Activated T-cell treated with anti-CD3 and anti-CD28 coated beads, Interleukin-2, amount 50 U/mL, for 4 hours (primary cell): ENCODE measurements around the gene NOSTRIN. TPM values are rescaled to one million over a fixed set of nuclear protein-coding genes. Genes with fewer than 3 reads are reported as not detected.
A peak's percentile ranks its signal among the peaks of the same experiment; 100 is the strongest.
"Not testable (repeated sequence)": the region's sequence is repeated elsewhere in the genome, so short reads cannot be mapped to it uniquely, and the experiment has no call there.

Source experiments
- ATAC-seq, 2 donors: fragments of 200-7000 bp; cut with Tn5 transposase; one replicate each; pipeline ENCODE4 v1.10.0; 2021
- DNase-seq: peaks from one replicate; pipeline ENCODE4 v3.0.0-alpha.2; 2020
- H3K27me3 Mint-ChIP-seq: one replicate; pipeline ENCODE4 v1.8.0; 2021; ENCODE audit warnings: low read depth, mixed read lengths
- H3K36me3 Mint-ChIP-seq: one replicate; pipeline ENCODE4 v1.8.0; 2022; ENCODE audit warnings: mixed read lengths; ENCODE audit not compliant: insufficient read depth
- H3K4me1 Mint-ChIP-seq: one replicate; pipeline ENCODE4 v1.8.0; 2021; ENCODE audit warnings: low read depth, mixed read lengths
- H3K4me3 Mint-ChIP-seq: one replicate; pipeline ENCODE4 v1.8.0; 2021; ENCODE audit warnings: mild to moderate bottlenecking, moderate library complexity, mixed read lengths
- H3K9me3 Mint-ChIP-seq: one replicate; pipeline ENCODE4 v1.8.0; 2021; ENCODE audit warnings: mixed read lengths
- total RNA-seq, 3 donors: library from RNA; stranded (reverse); gene quantifications; one replicate each; pipeline ENCODE4 v1.2.1, GENCODE V29; 2021

The NOSTRIN gene
- total RNA-seq, 3 donors from 2014 or later = 0.15 to 0.32 (median 0.22) TPM

DNA sequence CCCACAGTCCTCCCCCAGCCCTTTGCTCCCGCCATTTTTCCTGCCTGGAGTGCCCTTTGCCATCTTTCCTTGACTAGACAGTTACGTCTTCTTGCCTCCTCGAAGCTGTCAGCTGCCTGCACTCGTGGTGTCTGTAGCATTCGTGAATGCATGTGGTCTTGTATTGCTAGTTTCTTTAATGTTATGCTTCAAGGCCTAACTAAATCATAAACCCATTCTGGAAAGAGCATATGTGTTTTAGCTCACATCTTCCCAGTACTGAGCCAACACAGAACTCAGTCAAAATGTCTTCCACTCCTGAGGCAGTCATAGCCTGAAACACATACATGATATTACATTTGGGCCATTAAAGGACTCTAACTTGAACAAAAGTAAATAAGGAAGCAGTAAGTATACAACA, 52.2 kb downstream of the NOSTRIN start:
- Mint-ChIP-seq H3K36me3 (no peaks in the 10 kb centered on the region), H3K4me1 (no peaks in the 10 kb centered on the region), H3K27me3 (no peaks in the 10 kb centered on the region), H3K9me3 (no peaks in the 10 kb centered on the region), H3K4me3 (no peak overlapping the region)
- no peak for ATAC-seq
- DNase-seq = no peak

DNA sequence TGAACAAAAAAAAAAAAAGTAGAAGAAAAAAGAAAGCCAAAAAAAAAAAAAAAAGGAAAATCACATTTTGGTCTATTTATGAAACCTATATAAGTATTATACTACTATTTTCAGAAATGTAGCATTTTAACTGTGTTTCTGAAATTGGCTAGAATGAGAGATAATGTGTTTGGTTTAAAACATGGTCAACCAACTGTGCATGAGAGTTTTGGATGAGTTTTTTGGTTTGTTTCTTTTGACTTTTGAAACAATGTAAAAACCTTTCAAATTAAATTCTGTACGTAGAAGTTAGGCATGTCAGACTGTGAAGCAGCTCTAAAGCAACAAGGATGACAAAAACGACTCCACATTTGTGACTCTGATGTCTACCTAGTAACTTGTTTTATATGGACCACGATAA, 53.2 kb downstream of the NOSTRIN start:
- Mint-ChIP-seq H3K4me1 (no peaks in the 10 kb centered on the region), H3K36me3 (no peaks in the 10 kb centered on the region), H3K27me3 (no peaks in the 10 kb centered on the region), H3K9me3 (no peaks in the 10 kb centered on the region), H3K4me3 (no peak overlapping the region)
- no peak for ATAC-seq
- DNase-seq = no peak

DNA sequence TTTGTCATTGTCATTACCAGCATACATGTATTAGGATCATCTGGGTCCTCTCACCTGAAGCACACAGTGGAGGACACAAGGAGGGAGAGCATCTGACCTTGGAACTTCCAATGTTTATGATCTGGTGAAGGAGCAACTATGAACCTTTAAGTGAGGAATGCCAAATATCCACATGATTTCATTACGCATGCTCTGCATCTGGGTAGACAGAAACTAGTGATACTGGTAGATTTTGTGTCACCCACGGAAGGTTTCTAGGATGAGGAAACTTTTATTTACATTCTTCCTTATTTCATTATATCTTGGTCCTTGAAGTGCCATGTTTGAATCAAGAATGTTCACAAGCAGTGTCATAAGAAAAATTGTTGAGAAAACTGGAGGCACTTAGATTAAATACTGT, 55.7 kb downstream of the NOSTRIN start:
- Mint-ChIP-seq H3K27me3 (no peaks in the 10 kb centered on the region), H3K4me3 (no peak overlapping the region), H3K9me3 (no peaks in the 10 kb centered on the region), H3K4me1 (no peaks in the 10 kb centered on the region), H3K36me3 (no peaks in the 10 kb centered on the region)
- DNase-seq = no peak
- no peak for ATAC-seq

DNA sequence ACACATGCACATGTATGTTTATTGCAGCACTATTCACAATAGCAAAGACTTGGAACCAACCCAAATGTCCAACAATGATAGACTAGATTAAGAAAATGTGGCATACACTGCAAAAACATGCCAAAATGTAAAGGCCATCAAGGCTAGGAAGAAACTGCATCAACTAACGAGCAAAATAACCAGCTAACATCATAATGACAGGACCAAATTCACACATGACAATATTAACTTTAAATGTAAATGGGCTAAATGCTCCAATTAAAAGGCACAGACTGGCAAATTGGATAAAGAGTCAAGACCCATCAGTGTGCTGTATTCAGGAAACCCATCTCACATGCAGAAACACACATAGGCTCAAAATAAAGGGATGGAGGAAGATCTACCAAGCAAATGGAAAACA, 64.7 kb downstream of the NOSTRIN start:
- ATAC-seq, DNase-seq, H3K27me3 Mint-ChIP-seq, H3K36me3 Mint-ChIP-seq, H3K4me3 Mint-ChIP-seq, H3K4me1 Mint-ChIP-seq: not testable (repeated sequence)
- peaks cover 11% of the 10 kb centered on the region for H3K9me3 Mint-ChIP-seq

DNA sequence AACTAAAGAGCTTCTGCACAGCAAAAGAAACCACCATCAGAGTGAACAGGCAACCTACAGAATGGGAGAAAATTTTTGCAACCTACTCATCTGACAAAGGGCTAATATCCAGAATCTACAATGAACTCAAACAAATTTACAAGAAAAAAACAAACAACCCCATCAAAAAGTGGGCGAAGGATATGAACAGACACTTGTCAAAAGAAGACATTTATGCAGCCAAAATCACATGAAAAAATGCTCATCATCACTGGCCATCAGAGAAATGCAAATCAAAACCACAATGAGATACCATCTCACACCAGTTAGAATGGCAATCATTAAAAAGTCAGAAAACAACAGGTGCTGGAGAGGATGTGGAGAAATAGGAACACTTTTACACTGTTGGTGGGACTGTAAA, 67.9 kb downstream of the NOSTRIN start:
- not testable (repeated sequence) for H3K4me1 Mint-ChIP-seq, H3K27me3 Mint-ChIP-seq, ATAC-seq, H3K36me3 Mint-ChIP-seq, DNase-seq, H3K4me3 Mint-ChIP-seq
- H3K9me3 Mint-ChIP-seq = peaks cover 11% of the 10 kb centered on the region

DNA sequence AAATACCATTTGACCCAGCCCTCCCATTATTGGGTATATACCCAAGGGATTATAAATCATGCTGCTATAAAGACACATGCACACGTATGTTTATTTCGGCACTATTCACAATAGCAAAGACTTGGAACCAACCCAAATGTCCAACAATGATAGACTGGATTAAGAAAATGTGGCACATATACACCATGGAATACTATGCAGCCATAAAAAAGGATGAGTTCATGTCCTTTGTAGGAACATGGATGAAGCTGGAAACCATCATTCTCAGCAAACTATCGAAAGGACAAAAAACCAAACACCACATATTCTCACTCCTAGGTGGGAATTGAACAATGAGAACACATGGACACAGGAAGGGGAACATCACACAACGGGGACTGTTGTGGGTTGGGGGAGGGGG, 68.4 kb downstream of the NOSTRIN start:
- H3K9me3 Mint-ChIP-seq = peaks cover 11% of the 10 kb centered on the region
- H3K4me3 Mint-ChIP-seq, ATAC-seq, H3K27me3 Mint-ChIP-seq, H3K4me1 Mint-ChIP-seq, H3K36me3 Mint-ChIP-seq, DNase-seq: not testable (repeated sequence)

DNA sequence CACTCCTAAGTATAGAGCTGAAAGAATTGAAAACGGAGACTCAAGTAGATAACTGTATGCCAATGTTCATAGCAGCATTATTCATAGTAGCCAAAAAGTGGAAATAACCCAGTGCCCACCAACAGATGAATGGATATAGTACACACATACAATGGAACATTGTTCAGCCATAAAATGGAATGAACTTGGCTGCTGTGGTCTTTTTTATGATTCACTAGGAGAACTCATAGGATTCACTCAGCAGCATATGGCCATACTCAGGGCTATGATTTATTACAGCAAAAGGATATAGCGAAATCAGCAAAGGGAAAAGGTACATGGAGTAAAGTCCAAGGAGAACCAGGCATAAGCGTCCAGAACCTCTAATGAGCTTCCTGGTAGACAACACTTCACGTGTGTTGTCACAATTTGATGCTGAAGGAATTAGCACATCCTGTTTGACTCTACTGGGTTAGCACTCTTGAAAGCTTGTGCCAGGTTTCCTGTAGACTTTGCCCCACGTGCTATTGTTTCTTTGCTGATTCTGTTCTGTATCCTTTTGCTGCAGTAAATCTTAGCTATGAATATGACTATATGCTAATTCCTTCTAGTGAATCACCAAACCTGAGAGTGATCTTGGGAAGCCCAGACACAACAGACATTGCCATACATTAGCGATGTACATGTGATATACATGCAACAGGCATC, 72.1 kb downstream of the NOSTRIN start:
- peaks cover 4% of the 10 kb centered on the region for H3K4me1 Mint-ChIP-seq
- DNase-seq (no peak), ATAC-seq (peak; percentile 14 to 25)
- no peaks in the 10 kb centered on the region for H3K36me3 Mint-ChIP-seq
- no peaks in the 10 kb centered on the region for H3K27me3 Mint-ChIP-seq
- H3K9me3 Mint-ChIP-seq = no peaks in the 10 kb centered on the region
- no peak overlapping the region for H3K4me3 Mint-ChIP-seq

DNA sequence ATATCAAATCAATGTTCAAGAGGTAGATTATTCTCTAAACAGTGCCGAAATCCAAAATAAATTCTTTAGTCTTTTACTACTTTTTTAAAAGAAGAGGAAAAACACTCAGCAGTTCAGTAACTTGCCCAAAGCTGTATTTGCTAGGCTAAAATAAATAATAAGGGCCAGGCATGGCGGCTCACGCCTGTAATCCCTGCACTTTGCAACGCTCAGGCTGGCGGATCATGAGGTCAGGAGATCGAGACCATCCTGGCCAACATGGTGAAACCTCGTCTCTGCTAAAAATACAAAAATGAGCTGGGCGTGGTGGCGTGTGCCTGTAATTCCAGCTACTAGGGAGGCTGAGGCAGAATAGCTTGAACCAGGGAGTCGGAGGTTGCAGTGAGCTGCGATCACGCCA, 79.7 kb downstream of the NOSTRIN start:
- not testable (repeated sequence) for DNase-seq, H3K27me3 Mint-ChIP-seq, H3K4me3 Mint-ChIP-seq, H3K9me3 Mint-ChIP-seq, ATAC-seq, H3K36me3 Mint-ChIP-seq
- H3K4me1 Mint-ChIP-seq = peaks cover 13% of the 10 kb centered on the region

DNA sequence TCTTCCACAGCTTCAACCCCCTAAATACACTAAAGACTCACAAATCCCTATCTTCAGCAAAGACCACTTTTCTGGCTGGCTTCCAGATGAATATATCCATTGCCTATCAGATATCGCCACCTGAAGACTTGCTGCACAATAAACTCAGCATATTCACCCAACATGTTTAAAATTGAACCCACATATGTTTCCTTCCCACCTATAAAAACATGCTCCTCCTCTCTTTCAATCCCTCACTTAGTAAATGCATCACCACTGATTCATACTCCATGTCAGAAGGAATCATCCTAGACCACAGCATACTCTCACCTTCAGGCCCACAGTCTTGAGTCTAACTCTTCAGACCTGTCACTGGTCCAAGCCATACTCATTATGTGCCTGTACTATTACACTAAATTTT, 82.5 kb downstream of the NOSTRIN start:
- DNase-seq (no peak), ATAC-seq (peak; percentile 41 to 67)
- no peaks in the 10 kb centered on the region for H3K36me3 Mint-ChIP-seq
- peaks cover 10% of the 10 kb centered on the region for H3K4me1 Mint-ChIP-seq
- no peaks in the 10 kb centered on the region for H3K9me3 Mint-ChIP-seq
- no peaks in the 10 kb centered on the region for H3K27me3 Mint-ChIP-seq
- H3K4me3 Mint-ChIP-seq = no peak overlapping the region

DNA sequence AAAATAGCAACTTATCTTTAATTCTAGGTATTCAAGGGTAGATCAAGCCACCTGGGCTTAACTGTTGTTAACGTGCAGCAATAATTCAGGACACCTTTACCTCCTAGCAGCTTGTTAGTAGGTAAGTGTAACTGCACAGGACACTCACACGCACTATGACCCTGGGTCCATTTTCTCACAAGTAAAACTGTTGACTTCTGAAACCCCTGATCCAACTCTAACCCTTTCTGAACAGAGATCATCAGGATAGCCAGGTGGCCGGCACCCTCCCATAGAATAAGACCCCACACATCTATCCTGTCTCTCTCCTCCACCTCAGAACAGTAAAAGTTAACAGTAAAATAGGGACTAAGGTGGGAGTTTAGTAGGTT, 87.2 kb downstream of the NOSTRIN start:
- Mint-ChIP-seq H3K27me3 (peaks cover 2% of the 10 kb centered on the region), H3K4me1 (peaks cover 8% of the 10 kb centered on the region), H3K9me3 (no peaks in the 10 kb centered on the region), H3K4me3 (peak overlapping the region; percentile 89), H3K36me3 (no peaks in the 10 kb centered on the region)
- no peak for DNase-seq
- ATAC-seq = no peak

DNA sequence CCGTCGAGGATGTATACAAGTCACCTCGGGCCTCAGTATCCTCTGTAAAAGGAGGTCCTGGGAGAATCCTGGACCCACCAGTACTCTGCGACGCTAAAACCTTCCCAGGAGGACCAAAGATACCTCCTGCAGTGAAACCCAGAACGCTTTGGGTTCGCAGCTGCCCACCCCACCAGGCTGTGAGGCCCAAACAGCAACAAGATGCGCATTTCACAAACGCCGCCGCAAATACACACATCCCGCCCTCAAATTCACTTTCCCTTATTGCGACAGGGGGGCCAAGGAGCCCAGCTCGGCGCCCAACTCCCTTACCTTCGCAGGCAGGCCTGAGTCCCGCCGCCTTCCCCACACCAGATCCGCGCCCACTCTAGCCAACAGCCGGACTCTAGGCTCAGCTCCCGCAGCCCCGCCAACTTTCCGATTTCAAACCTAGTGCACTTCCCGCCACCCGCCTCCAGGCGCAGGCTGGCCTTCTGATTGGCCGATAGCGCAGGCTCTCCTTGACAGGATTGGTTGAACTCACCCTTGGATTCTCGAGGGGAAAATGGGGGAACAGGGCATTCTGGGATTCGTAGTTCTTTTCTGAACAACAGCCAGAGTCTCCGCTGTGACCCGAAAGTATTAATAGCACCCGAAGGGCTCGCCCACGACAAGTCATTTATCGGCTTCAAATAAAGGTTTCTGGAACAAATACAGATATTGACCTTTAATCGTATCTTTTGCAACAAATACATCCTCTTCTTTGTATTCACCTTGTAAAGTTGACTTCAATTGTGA, 87.8 kb downstream of the NOSTRIN start, which contains the start of gene SPC25:
TSS of gene SPC25 (minus strand) at position 425 of the 777 bp plus-strand sequence. CDS start 911 bp downstream, outside the sequence.
- Mint-ChIP-seq H3K4me1 (peaks cover 8% of the 10 kb centered on the region), H3K9me3 (no peaks in the 10 kb centered on the region), H3K36me3 (no peaks in the 10 kb centered on the region)

DNA sequence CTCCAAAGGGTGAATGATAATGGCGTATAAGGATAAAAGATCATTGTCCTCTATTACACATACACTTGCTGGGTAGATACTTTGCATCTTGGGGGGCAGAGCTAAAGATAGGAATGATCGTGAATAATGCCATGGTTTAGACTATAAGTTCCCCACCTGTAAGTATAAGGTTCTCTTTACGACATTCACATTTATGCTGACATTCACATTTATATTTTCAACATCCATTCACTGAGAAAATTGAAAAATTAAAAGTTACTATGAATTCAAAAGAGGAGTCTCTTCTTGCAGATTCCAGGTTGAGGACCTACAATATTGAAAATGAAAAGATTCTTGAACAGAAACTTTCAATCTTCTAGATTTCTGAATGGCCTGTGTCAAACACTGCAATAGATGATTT, 89.9 kb downstream of the NOSTRIN start:
- DNase-seq (no peak), ATAC-seq (no peak)

More for the DNA sequence above, 87.8 kb downstream of the NOSTRIN start, which contains the start of gene SPC25:
- ATAC-seq = peak; percentile 99 to 100
- DNase-seq = peak; percentile 74
- Mint-ChIP-seq H3K4me3 (peak within 1 kb of the TSS; percentile 89), H3K27me3 (peaks cover 2% of the 10 kb centered on the region)

DNA sequence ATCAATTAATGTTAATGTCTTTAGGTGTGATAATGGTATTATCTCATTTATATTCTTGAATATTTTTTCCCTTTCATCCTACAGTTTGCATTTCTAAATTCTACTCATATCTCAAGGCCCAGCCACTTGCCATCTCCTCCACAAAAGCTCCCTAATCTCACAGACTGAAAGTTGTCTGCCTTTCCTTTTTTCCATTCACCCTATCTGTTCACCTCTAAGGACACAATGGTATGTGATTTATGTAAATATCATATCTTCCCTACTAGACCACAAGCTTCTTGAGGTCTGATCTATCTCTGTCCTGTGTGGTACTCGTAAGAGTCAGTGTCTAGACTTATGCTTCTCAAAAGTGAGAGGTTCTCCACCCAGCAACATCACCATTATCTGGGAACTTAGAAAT, 91.7 kb downstream of the NOSTRIN start:
- Mint-ChIP-seq H3K9me3 (no peaks in the 10 kb centered on the region), H3K36me3 (no peaks in the 10 kb centered on the region), H3K4me3 (no peak overlapping the region), H3K4me1 (peaks cover 8% of the 10 kb centered on the region), H3K27me3 (peaks cover 2% of the 10 kb centered on the region)
- DNase-seq = no peak
- no peak for ATAC-seq

More for the DNA sequence above, 89.9 kb downstream of the NOSTRIN start:
- Mint-ChIP-seq H3K27me3 (peaks cover 2% of the 10 kb centered on the region), H3K4me3 (no peak overlapping the region), H3K4me1 (peaks cover 8% of the 10 kb centered on the region), H3K36me3 (no peaks in the 10 kb centered on the region), H3K9me3 (no peaks in the 10 kb centered on the region)

DNA sequence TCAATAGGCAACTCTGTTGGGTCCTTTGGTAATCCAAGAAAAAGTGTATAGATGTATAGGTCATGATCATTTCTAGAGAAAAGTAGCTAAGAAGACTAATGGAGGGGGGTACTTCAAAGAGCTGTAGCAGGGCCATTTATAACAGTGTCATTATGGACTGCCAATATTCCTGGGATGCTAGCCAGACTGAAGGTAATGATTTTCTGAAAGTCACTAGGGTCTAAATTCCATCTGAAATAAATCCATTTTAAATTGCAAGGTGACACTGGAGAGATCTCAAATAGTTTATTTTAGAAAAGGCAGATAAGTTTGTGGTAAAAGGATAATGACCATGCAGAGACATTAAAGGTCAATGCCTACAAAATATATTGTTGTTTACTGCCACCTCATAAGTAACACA, 92.3 kb downstream of the NOSTRIN start:
- Mint-ChIP-seq H3K36me3 (no peaks in the 10 kb centered on the region), H3K4me3 (no peak overlapping the region), H3K27me3 (peaks cover 2% of the 10 kb centered on the region), H3K4me1 (peaks cover 7% of the 10 kb centered on the region), H3K9me3 (no peaks in the 10 kb centered on the region)
- DNase-seq (no peak), ATAC-seq (no peak)

DNA sequence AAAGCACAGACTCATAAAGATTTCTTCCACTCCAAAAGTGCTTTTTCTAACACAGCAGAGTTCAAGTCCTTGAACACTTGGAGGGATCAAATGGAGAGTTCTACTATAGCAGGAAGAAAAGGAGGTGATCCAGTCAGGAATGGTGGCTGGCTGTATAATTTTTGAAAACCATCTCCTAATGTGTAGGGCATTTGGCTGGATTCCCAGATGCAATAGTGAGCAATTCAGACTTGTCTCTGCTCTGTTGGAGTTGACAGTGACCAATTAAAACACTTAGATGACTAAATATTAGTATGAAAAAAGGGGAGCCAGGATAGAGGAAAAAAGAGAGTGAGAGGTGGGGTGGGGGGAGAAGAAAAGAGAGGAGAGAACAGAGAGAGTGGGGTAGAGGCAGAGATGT, 93.3 kb downstream of the NOSTRIN start:
- Mint-ChIP-seq H3K27me3 (peaks cover 2% of the 10 kb centered on the region), H3K9me3 (no peaks in the 10 kb centered on the region), H3K4me3 (no peak overlapping the region), H3K4me1 (no peaks in the 10 kb centered on the region), H3K36me3 (no peaks in the 10 kb centered on the region)
- ATAC-seq = no peak
- no peak for DNase-seq
